GM21526 (cell line): Measurements from ENCODE around the gene INTS15.
"Not testable (repeated sequence)": the region's sequence is repeated elsewhere in the genome, so short reads cannot be mapped to it uniquely, and the experiment has no call there.

Source experiments
- ATAC-seq: cut with Tn5 transposase; IDR thresholded peaks from one replicate; pipeline ENCODE4 v1.9.1; 2021; ENCODE audit warnings: moderate library complexity; ENCODE audit not compliant: unreplicated experiment, low FRiP score

The INTS15 gene

GRCh38 chr7:6576867-6577368, 12.9 kb upstream of the INTS15 start:
- ATAC-seq, result not testable (repeated sequence)

- ATAC-seq, result peak; percentile 98
Measured at GRCh38 chr7:6577369-6578113, 12.3 kb upstream of the INTS15 start, which contains the start of gene ZDHHC4. ZDHHC4 (plus strand) TSS chr7:6577454; CDS start chr7:6580562, 3,108 bp downstream.

GRCh38 chr7:6578114-6579084, 11.4 kb upstream of the INTS15 start:
- no peak for ATAC-seq

GRCh38 chr7:6579446-6579845, 10.4 kb upstream of the INTS15 start:
- no peak for ATAC-seq

GRCh38 chr7:6585746-6586432, 3.9 kb upstream of the INTS15 start:
- not testable (repeated sequence) for ATAC-seq

GRCh38 chr7:6588566-6588965, 1.3 kb upstream of the INTS15 start:
- no peak for ATAC-seq

GRCh38 chr7:6589151-6589828, 531 bp upstream of the INTS15 start:
- no peak for ATAC-seq

GRCh38 chr7:6590645-6591110, 857 bp downstream of the INTS15 start:
- peak; percentile 25 for ATAC-seq

- ATAC-seq, result no peak
Measured at GRCh38 chr7:6600093-6600492, 10.3 kb downstream of the INTS15 start.

GRCh38 chr7:6604458-6604857, 14.6 kb downstream of the INTS15 start:
- ATAC-seq, result no peak

- ATAC-seq, result no peak
Measured at GRCh38 chr7:6606866-6607583, 17.2 kb downstream of the INTS15 start.

GRCh38 chr7:6607651-6608051, 17.8 kb downstream of the INTS15 start:
- ATAC-seq, result no peak

GRCh38 chr7:6608081-6608480, 18.3 kb downstream of the INTS15 start:
- no peak for ATAC-seq

GRCh38 chr7:6608794-6609193, 19.0 kb downstream of the INTS15 start:
- ATAC-seq, result no peak

GRCh38 chr7:6612819-6613218, 23.0 kb downstream of the INTS15 start:
- ATAC-seq, result no peak

GRCh38 chr7:6613706-6614105, 23.9 kb downstream of the INTS15 start:
- ATAC-seq, result no peak

- no peak for ATAC-seq
Measured at GRCh38 chr7:6614953-6615722, 25.3 kb downstream of the INTS15 start, which contains the start of gene ZNF853. ZNF853 (plus strand) TSS chr7:6615610; CDS start chr7:6616175, 565 bp downstream.
